Neural progenitor cell (in vitro differentiated cells): ENCODE results near the gene SUGCT.

ENCODE experiments used
- EZH2phosphoT487 ChIP-seq: fragments of 200-600 bp; sonication (generic); IDR thresholded peaks from 2 replicates; pipeline ENCODE4 v1.6.1; 2017; ENCODE audit warnings: antibody characterized with exemption
- TF ChIP-seq, protein P1 (sequence below): fragments of 200-600 bp; sonication (generic); IDR thresholded peaks from 2 replicates; pipeline ENCODE4 v1.5.1; 2017; ENCODE audit warnings: antibody characterized with exemption, mild to moderate bottlenecking

DNA sequence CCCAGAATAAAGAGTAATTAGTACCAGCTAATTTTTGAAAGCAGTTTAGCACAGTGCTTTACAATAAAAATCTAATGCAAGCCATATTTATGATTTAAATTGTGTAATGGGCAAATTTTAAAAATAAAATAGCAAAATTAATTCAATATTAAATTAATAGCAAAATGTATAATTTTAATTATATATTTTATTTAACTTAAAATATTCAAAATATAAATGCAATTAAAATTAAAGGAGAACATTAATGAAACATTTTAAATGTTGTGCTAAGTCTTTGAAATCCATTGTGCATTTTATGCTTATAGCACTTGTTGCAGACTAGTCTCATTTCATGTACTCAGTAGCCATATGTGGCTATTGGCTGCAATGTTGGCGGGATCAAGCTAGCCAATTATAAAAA lies 367.6 kb downstream of the SUGCT start:
- TF ChIP-seq, protein P1, sequence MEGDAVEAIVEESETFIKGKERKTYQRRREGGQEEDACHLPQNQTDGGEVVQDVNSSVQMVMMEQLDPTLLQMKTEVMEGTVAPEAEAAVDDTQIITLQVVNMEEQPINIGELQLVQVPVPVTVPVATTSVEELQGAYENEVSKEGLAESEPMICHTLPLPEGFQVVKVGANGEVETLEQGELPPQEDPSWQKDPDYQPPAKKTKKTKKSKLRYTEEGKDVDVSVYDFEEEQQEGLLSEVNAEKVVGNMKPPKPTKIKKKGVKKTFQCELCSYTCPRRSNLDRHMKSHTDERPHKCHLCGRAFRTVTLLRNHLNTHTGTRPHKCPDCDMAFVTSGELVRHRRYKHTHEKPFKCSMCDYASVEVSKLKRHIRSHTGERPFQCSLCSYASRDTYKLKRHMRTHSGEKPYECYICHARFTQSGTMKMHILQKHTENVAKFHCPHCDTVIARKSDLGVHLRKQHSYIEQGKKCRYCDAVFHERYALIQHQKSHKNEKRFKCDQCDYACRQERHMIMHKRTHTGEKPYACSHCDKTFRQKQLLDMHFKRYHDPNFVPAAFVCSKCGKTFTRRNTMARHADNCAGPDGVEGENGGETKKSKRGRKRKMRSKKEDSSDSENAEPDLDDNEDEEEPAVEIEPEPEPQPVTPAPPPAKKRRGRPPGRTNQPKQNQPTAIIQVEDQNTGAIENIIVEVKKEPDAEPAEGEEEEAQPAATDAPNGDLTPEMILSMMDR, result no peak
- TF ChIP-seq EZH2phosphoT487, result no peak
